ENCODE measurements around the gene ATRX.
"Not testable (repeated sequence)": the region's sequence is repeated elsewhere in the genome, so short reads cannot be mapped to it uniquely, and the experiment has no call there.

The ATRX gene

DNA sequence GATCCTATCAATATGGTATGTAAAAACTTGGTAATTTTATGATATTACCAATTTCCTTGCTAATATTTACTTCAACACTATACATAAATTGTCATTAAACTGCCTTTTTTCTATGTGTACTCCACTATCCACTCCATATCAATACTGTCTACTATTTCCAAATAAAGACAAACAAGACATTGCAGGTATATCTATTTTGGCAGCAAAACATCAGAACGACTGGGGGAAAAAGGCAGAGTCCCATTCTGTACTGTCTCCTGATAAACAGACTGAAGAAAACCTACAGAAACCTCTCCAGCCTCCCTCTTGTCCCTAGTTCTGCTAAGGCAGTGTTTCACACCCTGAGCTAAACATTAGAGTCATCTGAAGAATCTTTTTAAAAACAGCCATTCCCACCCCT, 96.6 kb downstream of the ATRX start:
- no peak for DNase-seq (ENCODE audit: low read depth in 1 of 2, low spot score in 1 of 2)
- no peaks in the 10 kb centered on the region for H3K27me3 ChIP-seq (ENCODE audit: insufficient read depth, poor library complexity, severe bottlenecking)
- no peak for TF ChIP-seq POLR2AphosphoS5 (IDR thresholded peaks at IDR 0.05; ENCODE audit: low read depth)
- TF ChIP-seq SPI1 (IDR thresholded peaks at IDR 0.05; ENCODE audit: borderline replicate concordance, low read depth), result no peak
- TF ChIP-seq, protein P1, sequence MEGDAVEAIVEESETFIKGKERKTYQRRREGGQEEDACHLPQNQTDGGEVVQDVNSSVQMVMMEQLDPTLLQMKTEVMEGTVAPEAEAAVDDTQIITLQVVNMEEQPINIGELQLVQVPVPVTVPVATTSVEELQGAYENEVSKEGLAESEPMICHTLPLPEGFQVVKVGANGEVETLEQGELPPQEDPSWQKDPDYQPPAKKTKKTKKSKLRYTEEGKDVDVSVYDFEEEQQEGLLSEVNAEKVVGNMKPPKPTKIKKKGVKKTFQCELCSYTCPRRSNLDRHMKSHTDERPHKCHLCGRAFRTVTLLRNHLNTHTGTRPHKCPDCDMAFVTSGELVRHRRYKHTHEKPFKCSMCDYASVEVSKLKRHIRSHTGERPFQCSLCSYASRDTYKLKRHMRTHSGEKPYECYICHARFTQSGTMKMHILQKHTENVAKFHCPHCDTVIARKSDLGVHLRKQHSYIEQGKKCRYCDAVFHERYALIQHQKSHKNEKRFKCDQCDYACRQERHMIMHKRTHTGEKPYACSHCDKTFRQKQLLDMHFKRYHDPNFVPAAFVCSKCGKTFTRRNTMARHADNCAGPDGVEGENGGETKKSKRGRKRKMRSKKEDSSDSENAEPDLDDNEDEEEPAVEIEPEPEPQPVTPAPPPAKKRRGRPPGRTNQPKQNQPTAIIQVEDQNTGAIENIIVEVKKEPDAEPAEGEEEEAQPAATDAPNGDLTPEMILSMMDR (IDR thresholded peaks at IDR 0.05; ENCODE audit: insufficient read depth, low read length), result no peak
- no peak for TF ChIP-seq REST (IDR thresholded peaks at IDR 0.05; ENCODE audit: insufficient replicate concordance, low read depth)
- TF ChIP-seq GABPA (IDR thresholded peaks at IDR 0.05; ENCODE audit: low read depth), result no peak
- no peak overlapping the region for H3K4me3 ChIP-seq (replicated peaks; ENCODE audit: insufficient read depth, low read length)
- no peak overlapping the region for H3K27ac ChIP-seq (replicated peaks)

DNA sequence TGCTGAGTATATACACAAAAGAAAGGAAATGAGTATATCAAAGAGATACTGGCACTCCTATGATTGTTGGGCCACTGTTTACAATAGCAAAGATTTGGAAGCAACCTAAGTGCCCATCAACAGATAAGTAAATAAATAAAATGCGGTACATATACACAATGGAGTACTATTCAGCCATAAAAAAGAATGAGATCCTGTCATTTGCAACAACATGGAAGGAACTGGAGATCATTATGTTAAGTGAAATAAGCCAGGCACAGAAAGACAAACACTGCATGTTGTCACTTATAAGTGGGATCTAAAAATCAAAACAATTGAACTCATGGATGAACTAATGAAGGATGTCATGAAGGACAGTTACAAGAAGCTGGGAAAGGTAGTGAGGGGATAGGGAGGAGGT, 100.3 kb downstream of the ATRX start:
- not testable (repeated sequence) for H3K4me3 ChIP-seq (replicated peaks; ENCODE audit: insufficient read depth, low read length); H3K27me3 ChIP-seq (ENCODE audit: insufficient read depth, poor library complexity, severe bottlenecking); H3K27ac ChIP-seq (replicated peaks); DNase-seq (ENCODE audit: low read depth in 1 of 2, low spot score in 1 of 2)

- Histone ChIP-seq H3K27ac (replicated peaks) (no peak overlapping the region), H3K27me3 (ENCODE audit: insufficient read depth, poor library complexity, severe bottlenecking) (no peaks in the 10 kb centered on the region), H3K4me3 (replicated peaks; ENCODE audit: insufficient read depth, low read length) (no peak overlapping the region)
- DNase-seq (ENCODE audit: low read depth in 1 of 2, low spot score in 1 of 2), result no peak
- TF ChIP-seq GABPA (IDR thresholded peaks at IDR 0.05; ENCODE audit: low read depth) (no peak), SPI1 (IDR thresholded peaks at IDR 0.05; ENCODE audit: borderline replicate concordance, low read depth) (no peak), POLR2AphosphoS5 (IDR thresholded peaks at IDR 0.05; ENCODE audit: low read depth) (no peak), REST (IDR thresholded peaks at IDR 0.05; ENCODE audit: insufficient replicate concordance, low read depth) (no peak)
- TF ChIP-seq, protein P1 (IDR thresholded peaks at IDR 0.05; ENCODE audit: insufficient read depth, low read length), result no peak
These were observed 106.9 kb downstream of the ATRX start for GRCh38 chrX:77679144-77679543.

- Histone ChIP-seq H3K27me3 (ENCODE audit: insufficient read depth, poor library complexity, severe bottlenecking) (no peaks in the 10 kb centered on the region), H3K4me3 (replicated peaks; ENCODE audit: insufficient read depth, low read length) (no peak overlapping the region), H3K27ac (replicated peaks) (no peak overlapping the region)
- TF ChIP-seq REST (IDR thresholded peaks at IDR 0.05; ENCODE audit: insufficient replicate concordance, low read depth) (no peak), GABPA (IDR thresholded peaks at IDR 0.05; ENCODE audit: low read depth) (no peak), SPI1 (IDR thresholded peaks at IDR 0.05; ENCODE audit: borderline replicate concordance, low read depth) (no peak), POLR2AphosphoS5 (IDR thresholded peaks at IDR 0.05; ENCODE audit: low read depth) (no peak)
- TF ChIP-seq, protein P1 (IDR thresholded peaks at IDR 0.05; ENCODE audit: insufficient read depth, low read length), result no peak
- no peak for DNase-seq (ENCODE audit: low read depth in 1 of 2, low spot score in 1 of 2)
These were observed 110.0 kb downstream of the ATRX start for GRCh38 chrX:77675986-77676385.

Measured in HL-60 (cell line).